T follicular helper cell (primary cell): ENCODE results near the gene AOPEP.
"Not testable (repeated sequence)": the region's sequence is repeated elsewhere in the genome, so short reads cannot be mapped to it uniquely, and the experiment has no call there.

Experiments used
- DNase-seq: peaks from one replicate; pipeline ENCODE4 v3.0.0-alpha.2; 2020; ENCODE audit warnings: low read depth

AOPEP gene

GRCh38 chr9:95018099-95018936 is 291.8 kb downstream of the AOPEP start:
- no peak for DNase-seq

- DNase-seq, result not testable (repeated sequence)
Observed at GRCh38 chr9:95020644-95021043, 294.1 kb downstream of the AOPEP start.

- DNase-seq, result no peak
Observed at GRCh38 chr9:95021166-95021886, 294.8 kb downstream of the AOPEP start.

- no peak for DNase-seq
Observed at GRCh38 chr9:95022657-95023056, 296.2 kb downstream of the AOPEP start.

- no peak for DNase-seq
Observed at GRCh38 chr9:95023217-95024003, 296.9 kb downstream of the AOPEP start.

- no peak for DNase-seq
Observed at GRCh38 chr9:95024097-95024671, 297.7 kb downstream of the AOPEP start.

- no peak for DNase-seq
Observed at GRCh38 chr9:95025213-95026147, 299.0 kb downstream of the AOPEP start.

GRCh38 chr9:95026148-95026524 is 299.6 kb downstream of the AOPEP start:
- no peak for DNase-seq

- no peak for DNase-seq
Observed at GRCh38 chr9:95027914-95028852, 301.7 kb downstream of the AOPEP start.

- DNase-seq, result no peak
Observed at GRCh38 chr9:95028853-95029219, 302.3 kb downstream of the AOPEP start.

- DNase-seq, result no peak
Observed at GRCh38 chr9:95029288-95029687, 302.8 kb downstream of the AOPEP start.

- no peak for DNase-seq
Observed at GRCh38 chr9:95029720-95030119, 303.2 kb downstream of the AOPEP start.

- no peak for DNase-seq
Observed at GRCh38 chr9:95030344-95030743, 303.8 kb downstream of the AOPEP start.

GRCh38 chr9:95030920-95031642 is 304.6 kb downstream of the AOPEP start:
- no peak for DNase-seq

GRCh38 chr9:95031711-95032461 is 305.4 kb downstream of the AOPEP start:
- DNase-seq, result no peak

GRCh38 chr9:95032580-95033341 is 306.3 kb downstream of the AOPEP start:
- no peak for DNase-seq

GRCh38 chr9:95035846-95036245 is 309.3 kb downstream of the AOPEP start:
- no peak for DNase-seq

- DNase-seq, result no peak
Observed at GRCh38 chr9:95036676-95037075, 310.2 kb downstream of the AOPEP start.
